Bronchial epithelial cell (primary cell): ENCODE measurements around the gene PTPRD. TPM values are rescaled to one million over a fixed set of nuclear protein-coding genes. Genes with fewer than 3 reads are reported as not detected.

Experiments
- DNase-seq: peaks from one replicate; pipeline ENCODE4 v3.0.0-alpha.2; 2010; ENCODE audit warnings: low read depth
- FAIRE-seq: peaks from 2 replicates; lab custom pipeline; 2011; peaks lifted over from hg19 to GRCh38; lab: Jason Lieb, UNC
- H3K27me3 ChIP-seq: 2 replicates; pipeline ENCODE4 v1.5.1; 2011; ENCODE audit warnings: low read length; ENCODE audit not compliant: control insufficient read depth, insufficient read depth
- H3K36me3 ChIP-seq: 2 replicates; pipeline ENCODE4 v1.5.1; 2011; ENCODE audit warnings: low read length; ENCODE audit not compliant: control insufficient read depth, insufficient read depth
- H3K4me3 ChIP-seq: 2 replicates; pipeline ENCODE4 v1.5.1; 2011; ENCODE audit warnings: mild to moderate bottlenecking, low read depth, low read length, control low read depth
- total RNA-seq: library from RNA; depleted of rRNA; stranded (reverse); fragments of >200 nt; gene quantifications from 2 replicates; pipeline ENCODE4 v1.2.1, GENCODE V29; 2014
- TF ChIP-seq, protein P1 (sequence below): IDR thresholded peaks from 2 replicates; pipeline ENCODE4 v1.5.1; 2011; ENCODE audit warnings: mild to moderate bottlenecking, moderate library complexity, low read length, control low read depth, inconsistent platforms; ENCODE audit not compliant: insufficient read depth, severe bottlenecking

The PTPRD gene
- total RNA-seq, 1 donor from 2014 or later = 2.9 TPM

DNA sequence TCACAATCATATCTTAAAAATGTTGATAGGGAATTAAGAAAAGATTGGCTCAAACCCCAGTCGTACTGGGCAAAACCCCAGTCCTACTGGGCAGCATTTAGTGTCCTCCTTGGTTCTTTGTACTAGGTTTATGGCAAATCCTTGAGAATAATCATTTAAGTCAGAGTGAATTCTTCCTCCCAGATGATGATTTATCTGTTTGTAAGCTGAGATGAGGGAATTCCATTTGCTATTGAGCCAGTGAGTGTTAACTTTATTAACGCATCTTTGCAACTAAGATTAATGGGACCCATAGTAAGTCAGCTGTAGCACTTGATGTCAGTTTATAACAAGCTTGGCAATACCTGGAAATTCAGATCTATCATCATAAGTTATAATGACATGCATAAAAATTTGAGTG lies 1991.4 kb downstream of the PTPRD start:
- FAIRE-seq = no peak
- TF ChIP-seq, protein P1, sequence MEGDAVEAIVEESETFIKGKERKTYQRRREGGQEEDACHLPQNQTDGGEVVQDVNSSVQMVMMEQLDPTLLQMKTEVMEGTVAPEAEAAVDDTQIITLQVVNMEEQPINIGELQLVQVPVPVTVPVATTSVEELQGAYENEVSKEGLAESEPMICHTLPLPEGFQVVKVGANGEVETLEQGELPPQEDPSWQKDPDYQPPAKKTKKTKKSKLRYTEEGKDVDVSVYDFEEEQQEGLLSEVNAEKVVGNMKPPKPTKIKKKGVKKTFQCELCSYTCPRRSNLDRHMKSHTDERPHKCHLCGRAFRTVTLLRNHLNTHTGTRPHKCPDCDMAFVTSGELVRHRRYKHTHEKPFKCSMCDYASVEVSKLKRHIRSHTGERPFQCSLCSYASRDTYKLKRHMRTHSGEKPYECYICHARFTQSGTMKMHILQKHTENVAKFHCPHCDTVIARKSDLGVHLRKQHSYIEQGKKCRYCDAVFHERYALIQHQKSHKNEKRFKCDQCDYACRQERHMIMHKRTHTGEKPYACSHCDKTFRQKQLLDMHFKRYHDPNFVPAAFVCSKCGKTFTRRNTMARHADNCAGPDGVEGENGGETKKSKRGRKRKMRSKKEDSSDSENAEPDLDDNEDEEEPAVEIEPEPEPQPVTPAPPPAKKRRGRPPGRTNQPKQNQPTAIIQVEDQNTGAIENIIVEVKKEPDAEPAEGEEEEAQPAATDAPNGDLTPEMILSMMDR = no peak
- Histone ChIP-seq H3K27me3 (no peaks in the 10 kb centered on the region), H3K4me3 (no peak overlapping the region), H3K36me3 (no peaks in the 10 kb centered on the region)
- DNase-seq = no peak

DNA sequence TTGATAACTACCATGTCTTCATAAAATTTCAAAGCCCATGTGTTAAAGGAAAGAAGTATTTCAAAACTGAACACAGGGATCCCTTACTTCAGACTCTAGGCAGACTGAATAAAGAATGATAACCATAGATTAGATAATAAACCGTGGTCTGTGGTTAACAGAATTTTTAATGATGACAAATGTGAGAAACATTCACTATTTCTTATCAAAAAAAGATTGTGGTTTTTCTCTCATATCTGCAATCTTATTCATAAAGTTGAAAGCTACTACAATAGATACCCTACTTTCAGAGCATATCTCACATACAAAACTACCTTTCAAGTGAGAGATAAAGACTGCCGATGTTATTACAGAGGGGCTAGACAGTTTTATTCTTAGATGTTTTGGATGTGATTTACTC lies 1996.4 kb downstream of the PTPRD start:
- Histone ChIP-seq H3K27me3 (no peaks in the 10 kb centered on the region), H3K36me3 (no peaks in the 10 kb centered on the region), H3K4me3 (no peak overlapping the region)
- DNase-seq (no peak), FAIRE-seq (no peak)
- TF ChIP-seq, protein P1 = no peak

DNA sequence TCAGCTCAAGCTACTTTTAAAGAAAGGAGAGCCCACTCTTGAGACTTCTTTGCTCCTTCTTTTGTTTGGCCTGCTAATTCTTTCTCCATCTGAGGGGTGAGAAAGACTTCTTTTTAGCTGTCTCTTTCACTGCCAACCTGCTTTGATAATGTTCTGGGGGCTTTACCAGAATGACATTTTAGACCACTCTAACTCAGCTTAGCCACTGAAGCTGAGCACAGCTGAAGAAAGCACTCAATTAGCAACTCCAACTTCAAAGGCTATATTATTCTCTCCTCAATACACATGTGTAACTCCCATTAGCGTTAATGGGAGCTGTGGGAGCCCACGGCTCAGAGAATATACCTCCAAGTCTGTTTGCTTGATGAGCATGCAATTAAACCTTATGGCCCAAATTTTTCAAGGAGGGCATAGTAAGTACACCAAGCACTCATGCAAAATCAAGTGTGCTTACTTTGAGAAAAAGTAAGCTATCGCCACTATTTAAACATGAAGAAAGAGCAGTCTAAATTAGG lies 1997.8 kb downstream of the PTPRD start:
- no peak for DNase-seq
- no peak overlapping the region for H3K4me3 ChIP-seq
- TF ChIP-seq, protein P1 = no peak
- no peak for FAIRE-seq
- no peaks in the 10 kb centered on the region for H3K36me3 ChIP-seq
- no peaks in the 10 kb centered on the region for H3K27me3 ChIP-seq

DNA sequence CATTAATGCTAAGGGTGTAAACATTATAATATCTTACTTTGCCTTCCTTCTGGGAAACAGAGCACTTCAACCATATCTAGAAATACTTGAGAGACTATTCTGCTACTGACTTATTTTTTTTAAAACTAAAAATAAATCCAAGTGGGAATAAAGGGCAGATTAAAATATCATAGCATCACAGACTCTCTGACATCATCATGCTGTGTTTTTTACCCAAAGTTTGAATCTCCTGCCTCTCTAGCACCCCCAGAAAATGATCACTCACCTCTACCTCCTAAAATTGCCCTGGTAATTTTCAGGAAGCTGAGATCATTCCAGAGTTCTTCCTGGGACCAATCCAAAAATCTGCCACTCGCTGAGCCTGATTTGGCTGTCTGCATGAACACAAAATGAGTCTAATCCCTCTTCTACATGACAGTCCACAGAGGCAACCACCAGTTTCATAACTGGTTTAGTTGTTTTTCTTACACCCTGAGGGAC lies 1999.4 kb downstream of the PTPRD start:
- DNase-seq = no peak
- H3K4me3 ChIP-seq = no peak overlapping the region
- no peak for FAIRE-seq
- TF ChIP-seq, protein P1 = no peak
- no peaks in the 10 kb centered on the region for H3K36me3 ChIP-seq
- no peaks in the 10 kb centered on the region for H3K27me3 ChIP-seq

DNA sequence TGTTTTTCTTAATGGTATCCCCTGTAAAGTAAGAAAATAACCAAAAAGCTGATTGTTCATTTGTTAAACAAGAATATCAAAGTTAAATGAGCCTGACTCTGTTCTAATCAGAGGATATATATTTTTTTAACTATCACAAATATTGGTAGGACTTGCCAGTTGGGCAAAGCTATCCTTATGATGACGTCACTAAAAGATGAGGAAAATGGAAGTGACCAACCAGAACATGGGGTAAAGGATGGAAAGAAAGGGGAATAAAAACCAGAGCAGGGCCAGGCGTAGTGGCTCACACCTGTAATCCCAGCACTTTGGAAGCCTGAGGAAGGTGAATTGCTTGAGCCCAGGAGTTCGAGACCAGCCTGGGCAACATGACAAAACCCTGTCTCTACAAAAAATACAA lies 2001.6 kb downstream of the PTPRD start:
- FAIRE-seq (no peak), DNase-seq (no peak)
- Histone ChIP-seq H3K36me3 (no peaks in the 10 kb centered on the region), H3K27me3 (no peaks in the 10 kb centered on the region), H3K4me3 (no peak overlapping the region)
- TF ChIP-seq, protein P1 = no peak

DNA sequence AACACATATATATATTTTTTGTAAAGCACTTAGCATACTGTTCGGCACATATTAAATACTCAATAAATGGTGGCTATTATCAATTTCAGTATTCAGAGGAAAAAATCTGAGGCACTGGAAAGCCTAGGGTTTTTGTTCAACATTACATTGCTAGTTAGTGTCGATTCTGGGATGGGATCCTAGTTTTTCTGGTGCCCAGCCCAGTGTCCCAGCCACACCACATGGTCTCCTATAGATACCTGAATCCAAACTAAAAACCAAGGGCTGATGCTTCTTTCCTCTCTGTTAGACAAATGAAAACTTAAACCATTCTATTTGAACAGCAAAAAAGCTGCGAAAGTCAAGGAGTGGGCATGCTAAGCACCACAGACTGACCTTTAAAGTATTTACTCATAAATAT lies 2002.5 kb downstream of the PTPRD start:
- no peak for FAIRE-seq
- H3K36me3 ChIP-seq = no peaks in the 10 kb centered on the region
- DNase-seq = no peak
- H3K27me3 ChIP-seq = no peaks in the 10 kb centered on the region
- H3K4me3 ChIP-seq = no peak overlapping the region
- TF ChIP-seq, protein P1 = no peak
